Large intestine (tissue), 3 donors: ENCODE results near the gene CCK. TPM values are rescaled to one million over a fixed set of nuclear protein-coding genes. Genes with fewer than 3 reads are reported as not detected.
"Not testable (repeated sequence)": the region's sequence is repeated elsewhere in the genome, so short reads cannot be mapped to it uniquely, and the experiment has no call there.

Source experiments
- DNase-seq, 2 donors: peaks; one replicate each; pipeline versions ENCODE4 v3.0.0 to v3.0.0-alpha.2; 2013
- H3K27ac ChIP-seq: one replicate; pipeline ENCODE4 v1.5.1; 2013; ENCODE audit warnings: low read length
- H3K27me3 ChIP-seq: 2 replicates; pipeline ENCODE4 v1.6.1; 2013; ENCODE audit warnings: low read length; ENCODE audit not compliant: control insufficient read depth, insufficient read depth
- H3K36me3 ChIP-seq: 2 replicates; pipeline ENCODE4 v1.6.1; 2013; ENCODE audit warnings: low read length; ENCODE audit not compliant: control insufficient read depth, insufficient read depth
- H3K4me1 ChIP-seq: one replicate; pipeline ENCODE4 v1.6.1; 2013; ENCODE audit warnings: low read length; ENCODE audit not compliant: control insufficient read depth, insufficient read depth
- H3K4me3 ChIP-seq: one replicate; pipeline ENCODE4 v1.5.1; 2013; ENCODE audit warnings: low read length
- H3K9me3 ChIP-seq: one replicate; pipeline ENCODE4 v1.6.1; 2013; ENCODE audit warnings: mild to moderate bottlenecking, low read depth, low read length, moderate library complexity; ENCODE audit not compliant: control insufficient read depth
- WGBS: methylation state at CpG from one replicate; pipeline ENCODE4 v1.1.5; 2013; ENCODE audit warnings: low lambda C conversion rate; ENCODE audit not compliant: insufficient coverage; 5-methylcytosine and 5-hydroxymethylcytosine counted together
- polyA plus RNA-seq: library from polyadenylated mRNA; unstranded; fragments of 120-200 nt; gene quantifications from one replicate; pipeline ENCODE4 v1.2.1, GENCODE V29; 2013

CCK gene
- polyA plus RNA-seq, 1 donor, result 119 TPM

DNA sequence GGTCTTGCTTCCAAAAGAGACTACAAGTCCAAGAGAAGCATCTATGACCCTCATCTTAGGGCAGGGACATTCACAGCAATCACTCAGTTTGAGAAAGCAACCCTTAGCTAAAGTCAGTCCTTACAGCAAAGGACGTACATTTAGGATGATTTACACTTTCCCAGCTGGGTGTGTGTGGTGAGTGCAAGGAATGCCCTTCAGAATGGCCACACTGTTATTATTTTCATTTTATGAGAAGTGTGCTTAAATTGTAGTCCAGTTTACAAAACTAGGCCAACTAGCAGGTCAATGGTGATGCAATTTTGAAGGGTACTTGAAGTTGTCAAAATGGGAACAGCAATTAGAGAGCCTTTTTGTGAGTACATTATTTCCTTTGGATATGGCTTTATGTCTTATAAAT lies 26.0 kb upstream of the CCK start:
- H3K4me3 ChIP-seq, result no peak overlapping the region
- no peak overlapping the region for H3K27ac ChIP-seq
- H3K9me3 ChIP-seq, result no peaks in the 10 kb centered on the region
- H3K4me1 ChIP-seq, result peaks cover 5% of the 10 kb centered on the region
- no peaks in the 10 kb centered on the region for H3K36me3 ChIP-seq
- WGBS, result no CpG with 5 or more reads among the region's 1 CpG
- DNase-seq, result no peak
- peaks cover 3% of the 10 kb centered on the region for H3K27me3 ChIP-seq

DNA sequence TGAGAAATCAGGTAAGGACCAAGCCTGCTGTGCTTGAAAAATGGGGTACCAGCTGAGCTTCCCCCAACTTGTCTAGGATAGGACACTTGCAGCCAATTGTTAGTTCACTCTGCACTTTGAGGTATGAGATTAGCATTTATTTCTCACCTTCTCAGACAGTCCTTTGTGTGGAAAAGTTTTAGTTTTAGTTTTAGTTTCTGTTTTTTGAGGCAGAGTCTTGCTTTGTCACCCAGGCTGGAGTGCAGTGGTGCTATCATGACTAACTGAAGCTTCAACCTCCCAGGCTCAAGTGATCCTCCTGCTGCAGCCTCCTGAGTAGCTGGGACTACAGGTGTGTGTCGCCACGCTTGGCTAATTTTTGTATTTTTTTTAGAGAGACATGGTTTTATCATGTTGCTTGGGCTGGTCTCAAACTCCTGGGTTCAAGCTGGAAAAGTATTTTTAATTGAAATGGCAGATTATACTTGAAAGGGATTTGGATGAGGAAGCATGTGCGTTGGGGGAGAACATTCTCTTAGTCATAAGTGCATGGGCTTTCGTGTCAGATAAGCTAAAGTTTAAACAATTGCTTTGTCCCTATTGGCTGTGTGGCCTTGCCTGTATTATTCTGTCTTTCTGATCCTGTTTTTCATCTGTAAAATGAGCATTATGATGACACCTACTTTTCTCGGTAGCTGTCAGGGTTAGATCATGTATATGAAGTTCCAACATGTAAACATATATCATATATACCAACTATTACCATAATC lies 25.2 kb upstream of the CCK start:
- peaks cover 3% of the 10 kb centered on the region for H3K27me3 ChIP-seq
- no peak for DNase-seq
- no peaks in the 10 kb centered on the region for H3K36me3 ChIP-seq
- no peaks in the 10 kb centered on the region for H3K9me3 ChIP-seq
- peaks cover 5% of the 10 kb centered on the region for H3K4me1 ChIP-seq
- WGBS, result no CpG with 5 or more reads among the region's 5 CpGs
- H3K4me3 ChIP-seq, result no peak overlapping the region
- H3K27ac ChIP-seq, result no peak overlapping the region

DNA sequence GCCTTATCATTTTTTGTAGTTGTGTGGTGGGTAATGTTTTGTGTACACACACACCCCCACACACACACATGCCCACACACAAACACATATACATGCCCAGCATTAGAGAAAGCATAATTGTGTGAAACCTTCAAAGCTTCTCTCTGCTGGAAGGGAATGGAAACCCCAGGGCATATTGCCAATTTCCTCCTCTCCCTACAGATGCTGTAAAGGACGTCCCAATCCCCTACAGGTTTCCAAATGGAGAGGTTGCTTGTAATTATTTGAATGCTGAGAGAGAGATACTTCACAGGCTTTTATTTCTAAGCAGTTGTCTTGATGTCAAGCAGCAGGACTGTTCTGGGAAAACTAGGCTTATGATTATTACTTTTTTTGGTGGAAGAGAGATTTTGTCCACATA lies 23.0 kb upstream of the CCK start:
- no peak overlapping the region for H3K4me3 ChIP-seq
- H3K4me1 ChIP-seq, result peaks cover 5% of the 10 kb centered on the region
- no peaks in the 10 kb centered on the region for H3K9me3 ChIP-seq
- no peak overlapping the region for H3K27ac ChIP-seq
- no peak for DNase-seq
- no peaks in the 10 kb centered on the region for H3K36me3 ChIP-seq
- H3K27me3 ChIP-seq, result no peaks in the 10 kb centered on the region
- no CpG with 5 or more reads among the region's 1 CpG for WGBS

DNA sequence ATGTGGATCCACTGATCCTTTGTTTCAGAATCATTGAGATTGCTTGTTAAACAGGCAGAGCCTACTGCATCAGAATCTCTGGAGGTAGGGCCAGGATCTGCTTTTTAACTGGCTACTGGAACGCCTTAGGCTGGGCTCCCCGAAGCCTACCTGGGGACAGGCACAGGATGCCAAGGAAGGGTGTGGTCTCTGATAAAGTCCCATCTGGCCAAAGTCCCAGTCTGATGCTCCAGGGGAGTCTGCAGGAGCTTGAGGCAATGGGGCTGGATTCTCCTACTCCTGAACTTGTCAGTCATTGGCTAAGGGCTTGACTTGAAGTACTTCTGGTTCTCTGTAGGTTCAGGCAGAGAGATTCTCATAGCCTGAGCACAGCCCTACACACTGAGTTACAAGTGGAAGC lies 22.4 kb upstream of the CCK start:
- Histone ChIP-seq H3K4me1 (peaks cover 5% of the 10 kb centered on the region), H3K9me3 (no peaks in the 10 kb centered on the region), H3K36me3 (no peaks in the 10 kb centered on the region), H3K4me3 (no peak overlapping the region), H3K27ac (no peak overlapping the region), H3K27me3 (no peaks in the 10 kb centered on the region)
- DNase-seq, result peak; percentile 9 to 46
- WGBS, result no CpG with 5 or more reads among the region's 2 CpGs

DNA sequence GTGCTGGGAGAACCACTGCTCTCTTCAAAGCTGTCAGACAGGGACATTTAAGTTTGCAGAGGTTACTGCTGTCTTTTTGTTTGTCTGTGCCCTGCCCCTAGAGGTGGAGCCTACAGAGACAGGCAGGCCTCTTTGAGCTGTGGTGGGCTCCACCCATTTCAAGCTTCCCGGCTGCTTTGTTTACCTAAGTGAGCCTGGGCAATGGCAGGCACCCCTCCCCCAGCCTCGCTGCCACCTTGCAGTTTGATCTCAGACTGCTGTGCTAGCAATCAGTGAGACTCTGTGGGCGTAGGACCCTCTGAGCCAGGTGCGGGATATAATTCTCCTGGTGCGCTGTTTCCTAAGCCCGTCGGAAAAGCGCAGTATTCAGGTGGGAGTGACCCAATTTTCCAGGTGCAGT lies 21.4 kb upstream of the CCK start:
- H3K4me1 ChIP-seq, H3K27ac ChIP-seq, H3K4me3 ChIP-seq, H3K36me3 ChIP-seq, H3K9me3 ChIP-seq, H3K27me3 ChIP-seq, DNase-seq: not testable (repeated sequence)
- WGBS, result no CpG with 5 or more reads among the region's 8 CpGs

DNA sequence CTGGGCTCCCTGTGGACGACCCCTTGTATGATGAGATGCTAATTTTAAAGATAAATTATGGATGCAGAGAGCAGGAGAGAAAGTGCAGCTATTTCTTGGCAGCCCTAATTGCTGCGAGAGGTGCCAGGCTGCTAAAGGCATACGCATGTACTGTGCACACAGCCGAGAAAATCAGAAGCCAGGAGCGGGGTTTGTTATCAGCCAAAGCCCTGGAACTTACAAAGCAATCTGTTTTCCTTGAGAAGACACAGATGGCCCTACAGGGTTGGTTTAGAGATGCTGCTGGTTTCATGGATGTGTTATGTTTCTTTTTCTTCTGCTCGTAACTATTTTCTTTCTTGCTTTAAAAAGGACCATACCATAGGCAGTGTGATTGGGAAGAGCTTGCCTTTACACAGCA lies 11.7 kb upstream of the CCK start:
- Histone ChIP-seq H3K9me3 (peaks cover 8% of the 10 kb centered on the region), H3K27ac (no peak overlapping the region), H3K36me3 (no peaks in the 10 kb centered on the region), H3K4me3 (no peak overlapping the region), H3K4me1 (no peaks in the 10 kb centered on the region), H3K27me3 (peaks cover 2% of the 10 kb centered on the region)
- DNase-seq, result no peak
- 58% methylated on average over 2 of the region's 6 CpGs for WGBS

DNA sequence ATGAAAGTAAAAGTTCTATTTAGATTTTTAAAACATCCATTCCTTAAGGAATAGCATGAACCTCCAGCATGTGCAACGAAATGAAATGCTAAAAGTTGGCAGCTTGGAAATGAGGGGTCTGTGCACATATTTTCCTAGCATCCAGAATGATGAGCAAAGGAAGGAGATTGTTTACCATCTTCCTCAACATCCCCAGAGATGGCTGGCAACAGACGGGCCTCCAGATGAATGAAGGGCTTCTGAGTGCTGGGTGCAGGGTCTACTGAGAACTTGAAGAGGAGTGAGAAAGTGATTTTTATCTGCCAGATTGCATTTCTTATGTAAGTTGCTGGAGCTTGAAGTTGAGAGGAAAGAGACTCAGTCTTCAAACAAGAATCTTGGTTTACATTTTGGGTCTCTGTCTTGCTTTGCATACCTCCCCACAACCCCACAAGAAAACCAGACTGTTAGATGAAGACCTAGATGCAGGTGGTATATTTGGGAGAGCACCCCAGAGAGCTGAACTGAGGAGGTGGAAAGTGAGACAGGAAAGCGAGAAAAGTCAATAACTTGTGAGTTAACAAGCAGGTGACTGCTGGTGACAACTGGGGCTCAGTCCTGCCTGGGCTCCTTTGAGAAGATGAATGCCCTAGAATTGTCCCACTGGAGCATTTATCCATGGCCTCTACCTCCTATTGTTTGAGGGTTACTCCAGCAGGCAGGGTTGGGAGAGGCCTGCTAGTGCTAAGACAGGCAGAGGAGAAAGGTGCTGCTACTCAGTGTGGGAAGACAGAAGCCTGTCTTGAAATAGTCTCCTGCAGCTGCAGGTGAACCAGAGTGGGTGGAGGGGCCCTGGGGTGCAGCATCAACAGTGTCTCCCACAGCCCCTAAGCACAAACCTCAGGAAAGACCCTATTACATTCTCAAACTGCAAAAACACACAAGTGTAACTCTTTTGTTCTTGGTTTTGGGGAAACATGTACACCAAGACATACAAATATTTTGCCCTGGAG lies 10.5 kb upstream of the CCK start:
- H3K4me3 ChIP-seq, result no peak overlapping the region
- peaks cover 7% of the 10 kb centered on the region for H3K27me3 ChIP-seq
- H3K9me3 ChIP-seq, result peaks cover 8% of the 10 kb centered on the region
- WGBS, result 86% methylated on average over 1 of the region's 3 CpGs
- no peak overlapping the region for H3K27ac ChIP-seq
- H3K36me3 ChIP-seq, result no peaks in the 10 kb centered on the region
- no peaks in the 10 kb centered on the region for H3K4me1 ChIP-seq
- no peak for DNase-seq

DNA sequence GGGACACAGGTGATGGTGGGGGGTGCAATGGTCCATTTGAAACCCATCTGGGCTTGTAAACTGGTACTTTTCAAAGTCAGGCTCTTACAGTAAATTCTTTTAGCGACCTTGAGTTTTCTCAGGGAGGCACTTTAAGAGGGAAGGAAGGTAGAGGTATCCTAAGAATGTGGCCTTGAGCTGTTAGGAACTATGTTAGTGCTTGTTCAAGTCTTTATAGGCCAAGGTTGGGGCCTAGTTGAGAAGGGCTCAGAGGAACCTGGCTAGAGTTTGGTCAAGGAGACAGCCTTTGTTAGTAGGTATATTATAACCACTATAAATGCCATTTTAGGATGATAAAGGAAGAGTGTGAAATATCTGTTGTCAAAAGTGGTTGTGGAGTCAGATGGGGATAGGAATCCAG lies 9.2 kb upstream of the CCK start:
- no peaks in the 10 kb centered on the region for H3K4me1 ChIP-seq
- peaks cover 5% of the 10 kb centered on the region for H3K9me3 ChIP-seq
- no peak for DNase-seq
- no peak overlapping the region for H3K4me3 ChIP-seq
- H3K27ac ChIP-seq, result no peak overlapping the region
- WGBS, result no CpG with 5 or more reads among the region's 1 CpG
- H3K27me3 ChIP-seq, result peaks cover 19% of the 10 kb centered on the region
- H3K36me3 ChIP-seq, result no peaks in the 10 kb centered on the region

DNA sequence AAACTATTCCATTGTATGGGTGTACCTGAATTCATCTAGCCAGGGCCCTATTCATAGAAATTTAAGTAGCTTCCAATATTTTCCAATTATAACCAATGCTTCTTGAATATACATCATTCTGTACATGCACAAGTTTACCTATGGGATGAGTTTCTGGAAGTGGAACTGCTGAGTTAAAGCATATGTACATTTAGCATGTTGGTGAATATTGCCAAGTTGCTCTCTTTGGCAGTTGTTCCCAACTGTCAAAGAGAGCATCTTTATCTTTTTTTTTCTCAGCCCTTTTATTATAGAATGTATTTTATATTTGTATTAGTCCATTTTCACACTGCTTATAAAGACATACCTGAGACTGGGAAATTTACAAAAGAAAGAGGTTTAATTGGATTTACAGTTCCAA lies 8.3 kb upstream of the CCK start:
- Histone ChIP-seq H3K4me1 (no peaks in the 10 kb centered on the region), H3K27ac (no peak overlapping the region), H3K27me3 (peaks cover 24% of the 10 kb centered on the region), H3K4me3 (no peak overlapping the region), H3K9me3 (no peaks in the 10 kb centered on the region), H3K36me3 (no peaks in the 10 kb centered on the region)
- no peak for DNase-seq

DNA sequence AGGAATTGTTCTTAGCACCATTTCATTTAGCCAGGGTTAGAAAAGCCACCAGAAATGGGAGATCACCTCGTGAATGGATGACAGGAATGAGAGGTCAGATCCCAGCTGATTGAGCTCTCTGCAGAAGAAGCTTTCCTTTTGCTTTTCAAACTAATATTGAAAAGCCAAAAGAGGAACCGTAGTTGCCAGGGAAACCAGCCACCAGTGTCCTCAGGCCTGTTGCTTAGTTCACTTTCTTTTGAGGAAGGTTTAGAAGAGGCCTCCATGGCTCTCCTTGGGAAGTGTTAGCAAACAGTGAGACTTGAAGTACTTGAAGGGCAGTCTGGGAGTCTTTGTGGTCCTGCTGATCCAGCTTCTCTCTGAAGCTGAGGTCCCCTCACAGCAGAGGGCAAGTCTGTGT lies 7.4 kb upstream of the CCK start:
- Histone ChIP-seq H3K4me3 (no peak overlapping the region), H3K4me1 (no peaks in the 10 kb centered on the region), H3K36me3 (no peaks in the 10 kb centered on the region), H3K27ac (no peak overlapping the region), H3K9me3 (no peaks in the 10 kb centered on the region), H3K27me3 (peaks cover 33% of the 10 kb centered on the region)
- WGBS, result no CpG with 5 or more reads among the region's 2 CpGs
- no peak for DNase-seq
